GM19438 (cell line): Measurements from ENCODE around the gene CCDC15.
"Not testable (repeated sequence)": the region's sequence is repeated elsewhere in the genome, so short reads cannot be mapped to it uniquely, and the experiment has no call there.

Source experiments
- ATAC-seq: cut with Tn5 transposase; IDR thresholded peaks from one replicate; pipeline ENCODE4 v1.9.1; 2021; ENCODE audit warnings: low read depth; ENCODE audit not compliant: unreplicated experiment

The CCDC15 gene

GRCh38 chr11:124988063-124988462, 34.1 kb downstream of the CCDC15 start:
- ATAC-seq = no peak

- no peak for ATAC-seq
These were observed 47.2 kb downstream of the CCDC15 start for GRCh38 chr11:125001079-125001778.

- ATAC-seq = no peak
These were observed 47.8 kb downstream of the CCDC15 start for GRCh38 chr11:125001849-125002248.

- ATAC-seq = no peak
These were observed 51.5 kb downstream of the CCDC15 start for GRCh38 chr11:125005491-125005890.

GRCh38 chr11:125016413-125016812, 62.4 kb downstream of the CCDC15 start:
- no peak for ATAC-seq

GRCh38 chr11:125020342-125020741, 66.3 kb downstream of the CCDC15 start:
- no peak for ATAC-seq

- ATAC-seq = no peak
These were observed 68.5 kb downstream of the CCDC15 start for GRCh38 chr11:125022551-125022950.

- no peak for ATAC-seq
These were observed 72.0 kb downstream of the CCDC15 start for GRCh38 chr11:125025968-125026367.

GRCh38 chr11:125029431-125029830, 75.4 kb downstream of the CCDC15 start:
- not testable (repeated sequence) for ATAC-seq

GRCh38 chr11:125036933-125037332, 82.9 kb downstream of the CCDC15 start:
- no peak for ATAC-seq

GRCh38 chr11:125049164-125049792, 95.3 kb downstream of the CCDC15 start:
- ATAC-seq = no peak

- ATAC-seq = no peak
These were observed 98.0 kb downstream of the CCDC15 start for GRCh38 chr11:125052047-125052446.

GRCh38 chr11:125053167-125053566, 99.2 kb downstream of the CCDC15 start:
- no peak for ATAC-seq

GRCh38 chr11:125055107-125055715, 101.2 kb downstream of the CCDC15 start:
- ATAC-seq = no peak

GRCh38 chr11:125056111-125056510, 102.1 kb downstream of the CCDC15 start:
- not testable (repeated sequence) for ATAC-seq

GRCh38 chr11:125056931-125057692, 103.1 kb downstream of the CCDC15 start:
- no peak for ATAC-seq

GRCh38 chr11:125057693-125058016, 103.7 kb downstream of the CCDC15 start:
- ATAC-seq = no peak

- no peak for ATAC-seq
These were observed 107.3 kb downstream of the CCDC15 start for GRCh38 chr11:125061281-125061680.

- ATAC-seq = peak; percentile 9
These were observed 108.4 kb downstream of the CCDC15 start for GRCh38 chr11:125062218-125062930.

GRCh38 chr11:125062931-125063428, 109.0 kb downstream of the CCDC15 start, which contains the start of gene SLC37A2:
SLC37A2 (plus strand) TSS chr11:125063305; CDS start chr11:125063368, 63 bp downstream.
- peak; percentile 88 for ATAC-seq
